ENCODE data around the gene COPB2.

DNA sequence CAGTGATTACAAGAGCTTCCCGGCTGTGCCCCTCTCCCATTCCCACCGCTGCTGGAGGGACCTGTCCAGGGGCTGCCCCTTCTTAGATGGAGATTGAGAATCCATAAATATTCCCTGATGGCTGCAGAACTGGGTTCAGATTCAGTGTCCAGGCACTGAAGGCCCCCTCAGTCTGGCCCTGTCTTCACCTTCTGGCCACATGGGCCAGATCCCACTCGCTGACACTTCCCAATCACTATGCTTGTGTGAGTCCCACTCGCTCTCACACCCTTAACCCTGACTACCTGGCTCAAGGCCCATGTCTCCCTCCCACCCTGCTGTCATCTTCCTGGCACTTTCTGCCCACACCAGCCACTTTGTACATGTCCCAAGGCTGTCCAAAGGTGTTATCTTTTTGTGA lies 61.1 kb downstream of the COPB2 start:
- TF ChIP-seq, protein P1, sequence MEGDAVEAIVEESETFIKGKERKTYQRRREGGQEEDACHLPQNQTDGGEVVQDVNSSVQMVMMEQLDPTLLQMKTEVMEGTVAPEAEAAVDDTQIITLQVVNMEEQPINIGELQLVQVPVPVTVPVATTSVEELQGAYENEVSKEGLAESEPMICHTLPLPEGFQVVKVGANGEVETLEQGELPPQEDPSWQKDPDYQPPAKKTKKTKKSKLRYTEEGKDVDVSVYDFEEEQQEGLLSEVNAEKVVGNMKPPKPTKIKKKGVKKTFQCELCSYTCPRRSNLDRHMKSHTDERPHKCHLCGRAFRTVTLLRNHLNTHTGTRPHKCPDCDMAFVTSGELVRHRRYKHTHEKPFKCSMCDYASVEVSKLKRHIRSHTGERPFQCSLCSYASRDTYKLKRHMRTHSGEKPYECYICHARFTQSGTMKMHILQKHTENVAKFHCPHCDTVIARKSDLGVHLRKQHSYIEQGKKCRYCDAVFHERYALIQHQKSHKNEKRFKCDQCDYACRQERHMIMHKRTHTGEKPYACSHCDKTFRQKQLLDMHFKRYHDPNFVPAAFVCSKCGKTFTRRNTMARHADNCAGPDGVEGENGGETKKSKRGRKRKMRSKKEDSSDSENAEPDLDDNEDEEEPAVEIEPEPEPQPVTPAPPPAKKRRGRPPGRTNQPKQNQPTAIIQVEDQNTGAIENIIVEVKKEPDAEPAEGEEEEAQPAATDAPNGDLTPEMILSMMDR (IDR thresholded peaks at IDR 0.05 in 8 of 11, conservative IDR thresholded peaks at IDR 0.05 in 3 of 11) = no peak
- TF ChIP-seq POLR2AphosphoS5 (IDR thresholded peaks at IDR 0.05) = no peak
